HepG2 (cell line): Measurements from ENCODE around the gene CDK6. TPM values are rescaled to one million over a fixed set of nuclear protein-coding genes. Genes with fewer than 3 reads are reported as not detected.
A peak's percentile ranks its signal among the peaks of the same experiment; 100 is the strongest.

Experiments used
- CCDC6 ChIP-seq: sonication (generic); formaldehyde crosslinking; IDR thresholded peaks from 2 replicates; pipeline ENCODE4 v1.8.1; 2022; ENCODE audit warnings: mild to moderate bottlenecking, missing genetic modification reagents, moderate library complexity
- HMGA1 ChIP-seq: sonication (generic); formaldehyde crosslinking; conservative IDR thresholded peaks from 2 replicates; pipeline ENCODE4 v1.4.0; 2020; ENCODE audit warnings: missing genetic modification reagents
- HNRNPL ChIP-seq: fragments of 200-400 bp; formaldehyde crosslinking; IDR thresholded peaks from 2 replicates; pipeline ENCODE4 v1.6.1; 2017; ENCODE audit warnings: mild to moderate bottlenecking, low read depth, low read length
- MYC ChIP-seq: sonication (generic); formaldehyde crosslinking; IDR thresholded peaks from 2 replicates; pipeline ENCODE4 v1.9.0; 2021; ENCODE audit warnings: missing genetic modification reagents, borderline replicate concordance
- NCOR1 ChIP-seq: fragments of 200-600 bp; sonication (generic); IDR thresholded peaks from 2 replicates; pipeline ENCODE4 v1.7.0; 2017; ENCODE audit warnings: antibody characterized with exemption, low read length, borderline replicate concordance
- NR2C2 ChIP-seq: sonication (generic); formaldehyde crosslinking; IDR thresholded peaks from 2 replicates; pipeline ENCODE4 v1.4.0; 2020; ENCODE audit warnings: missing genetic modification reagents, mild to moderate bottlenecking, moderate library complexity, borderline replicate concordance
- PHF21A ChIP-seq: sonication (generic); formaldehyde crosslinking; IDR thresholded peaks from 2 replicates; pipeline ENCODE4 v1.5.0; 2020; ENCODE audit warnings: mild to moderate bottlenecking, missing genetic modification reagents
- POLR2AphosphoS5 ChIP-seq: IDR thresholded peaks from 2 replicates; pipeline ENCODE4 v1.6.1; 2012; ENCODE audit warnings: low read depth, low read length
- RBM39 ChIP-seq: fragments of 200-400 bp; formaldehyde crosslinking; IDR thresholded peaks from one replicate; pipeline ENCODE4 v1.6.1; 2018; ENCODE audit warnings: antibody characterized with exemption, mild to moderate bottlenecking, low read depth, low read length; ENCODE audit not compliant: poor library complexity, severe bottlenecking
- SIN3A ChIP-seq: IDR thresholded peaks from 2 replicates; pipeline ENCODE4 v1.6.1; 2011; ENCODE audit warnings: low read depth, mild to moderate bottlenecking, control low read depth, low read length, borderline replicate concordance
- ZNF256 ChIP-seq: sonication (generic); formaldehyde crosslinking; conservative IDR thresholded peaks from 2 replicates; pipeline ENCODE4 v1.4.0; 2020; ENCODE audit warnings: missing genetic modification reagents
- ZNF446 ChIP-seq: sonication (generic); formaldehyde crosslinking; IDR thresholded peaks from 2 replicates; pipeline ENCODE4 v1.5.0; 2020; ENCODE audit warnings: mild to moderate bottlenecking, missing genetic modification reagents
- ZNF501 ChIP-seq: sonication (generic); formaldehyde crosslinking; IDR thresholded peaks from 2 replicates; pipeline ENCODE4 v1.5.1; 2020; ENCODE audit warnings: mild to moderate bottlenecking, moderate library complexity, missing genetic modification reagents
- ZNF510 ChIP-seq: sonication (generic); formaldehyde crosslinking; IDR thresholded peaks from 2 replicates; pipeline ENCODE4 v1.4.0; 2020; ENCODE audit warnings: low read depth, mild to moderate bottlenecking, missing genetic modification reagents
- ZNF747 ChIP-seq: sonication (generic); formaldehyde crosslinking; IDR thresholded peaks from 2 replicates; pipeline ENCODE4 v1.8.1; 2023; ENCODE audit warnings: missing genetic modification reagents, mild to moderate bottlenecking, borderline replicate concordance
- polyA plus RNA-seq, 8 experiments: library from polyadenylated mRNA; depleted of rRNA in 3 of 8; stranded (reverse) in 7 of 8; unstranded in 1 of 8; fragments of >200 nt; fragmentation: Illumina TruSeq in 4 of 8; extraction: Trizol in 4 of 8; gene quantifications; 2 replicates each; pipeline versions ENCODE4 v1.2.1 to v1.2.3, GENCODE V29; 2011 to 2016; ENCODE audit warnings: low read depth in 4 of 8, missing spikeins in 1 of 8, mixed read lengths in 1 of 8; ENCODE audit not compliant: insufficient read depth in 1 of 8
- total RNA-seq, 5 experiments: library from RNA; depleted of rRNA; stranded (reverse); fragments of >200 nt; fragmentation: Illumina TruSeq; extraction: Trizol; gene quantifications; 2 replicates each; pipeline ENCODE4 v1.2.3, GENCODE V29; 2016; ENCODE audit warnings: low read depth in 1 of 5
- TF ChIP-seq, protein P1 (sequence below): sonication (generic); formaldehyde crosslinking; IDR thresholded peaks from 2 replicates; pipeline ENCODE4 v1.4.0; 2020; ENCODE audit warnings: mild to moderate bottlenecking, missing genetic modification reagents
- TF ChIP-seq, protein P2 (sequence below): sonication (generic); formaldehyde crosslinking; IDR thresholded peaks from 2 replicates; pipeline ENCODE4 v1.4.0; 2020; ENCODE audit warnings: missing genetic modification reagents
- TF ChIP-seq, protein P3 (sequence below): IDR thresholded peaks from 2 replicates; pipeline ENCODE4 v1.6.1; 2016; ENCODE audit warnings: missing biosample characterization, missing genetic modification reagents, low read depth
- TF ChIP-seq, protein P4 (sequence below): sonication (generic); formaldehyde crosslinking; IDR thresholded peaks from 2 replicates; pipeline ENCODE4 v1.8.1; 2022; ENCODE audit warnings: mild to moderate bottlenecking, missing genetic modification reagents

Gene CDK6
- total and polyA plus RNA-seq, 2 of the 13 experiments (the other 11 are each of a cell fraction or from before 2014, with no cell fraction given): 34.6 to 90.8 TPM

DNA sequence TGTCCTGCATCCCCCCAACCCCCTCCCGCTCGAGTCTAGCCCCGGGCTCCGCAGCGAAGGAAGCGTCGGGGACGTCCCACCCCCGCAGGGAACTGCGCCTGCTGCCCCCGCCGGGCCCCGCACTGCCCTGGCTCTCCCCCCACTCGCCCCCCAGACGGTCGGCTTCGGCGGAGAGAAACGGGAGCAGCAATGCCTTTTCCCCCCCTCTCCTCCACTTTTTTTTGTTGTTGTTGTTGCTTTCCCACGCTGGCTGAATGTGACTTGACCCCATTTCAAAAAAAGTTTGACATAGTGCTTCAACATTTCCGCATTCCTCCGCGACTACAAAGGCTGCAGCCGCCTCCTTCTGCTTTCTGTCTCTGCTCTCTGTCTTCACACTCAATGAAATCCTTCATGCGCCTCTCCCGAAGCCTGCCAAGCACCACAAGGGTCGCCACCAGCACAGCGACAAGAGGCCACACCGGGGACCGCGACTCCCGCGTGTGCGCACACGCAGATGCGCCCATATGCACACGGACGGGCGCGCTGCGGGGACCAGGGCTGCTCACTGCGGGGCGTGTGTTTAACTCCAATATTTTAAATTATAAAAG lies 1.0 kb downstream of the CDK6 start (continued):
- TF ChIP-seq ZNF747 (CRISPR knock-in tag) (no peak; the same call in 1 of the 2 replicates), ZNF446 (CRISPR knock-in tag) (peak; percentile 20), HMGA1 (no peak), NR2C2 (no peak; the same call in 1 of the 2 replicates), POLR2AphosphoS5 (peak; percentile 46), CCDC6 (CRISPR knock-in tag) (peak; percentile 70; the same call in 1 of the 2 replicates), SIN3A (0 out of 2 replicates have a peak, but pooled peaks have one; percentile 47), NCOR1 (peak; percentile 43; the same call in 1 of the 2 replicates), RBM39 (peak; percentile 44), ZNF510 (CRISPR knock-in tag) (0 out of 2 replicates have a peak, but pooled peaks have one; percentile 61), HNRNPL (0 out of 2 replicates have a peak, but pooled peaks have one; percentile 5), ZNF256 (CRISPR knock-in tag) (no peak), MYC (peak; percentile 45; the same call in 1 of the 2 replicates), ZNF501 (CRISPR knock-in tag) (peak; percentile 28; the same call in 1 of the 2 replicates), PHF21A (peak; percentile 28; the same call in 1 of the 2 replicates)
- TF ChIP-seq, protein P1, sequence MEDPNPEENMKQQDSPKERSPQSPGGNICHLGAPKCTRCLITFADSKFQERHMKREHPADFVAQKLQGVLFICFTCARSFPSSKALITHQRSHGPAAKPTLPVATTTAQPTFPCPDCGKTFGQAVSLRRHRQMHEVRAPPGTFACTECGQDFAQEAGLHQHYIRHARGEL (CRISPR knock-in tag): no peak
- TF ChIP-seq, protein P2, sequence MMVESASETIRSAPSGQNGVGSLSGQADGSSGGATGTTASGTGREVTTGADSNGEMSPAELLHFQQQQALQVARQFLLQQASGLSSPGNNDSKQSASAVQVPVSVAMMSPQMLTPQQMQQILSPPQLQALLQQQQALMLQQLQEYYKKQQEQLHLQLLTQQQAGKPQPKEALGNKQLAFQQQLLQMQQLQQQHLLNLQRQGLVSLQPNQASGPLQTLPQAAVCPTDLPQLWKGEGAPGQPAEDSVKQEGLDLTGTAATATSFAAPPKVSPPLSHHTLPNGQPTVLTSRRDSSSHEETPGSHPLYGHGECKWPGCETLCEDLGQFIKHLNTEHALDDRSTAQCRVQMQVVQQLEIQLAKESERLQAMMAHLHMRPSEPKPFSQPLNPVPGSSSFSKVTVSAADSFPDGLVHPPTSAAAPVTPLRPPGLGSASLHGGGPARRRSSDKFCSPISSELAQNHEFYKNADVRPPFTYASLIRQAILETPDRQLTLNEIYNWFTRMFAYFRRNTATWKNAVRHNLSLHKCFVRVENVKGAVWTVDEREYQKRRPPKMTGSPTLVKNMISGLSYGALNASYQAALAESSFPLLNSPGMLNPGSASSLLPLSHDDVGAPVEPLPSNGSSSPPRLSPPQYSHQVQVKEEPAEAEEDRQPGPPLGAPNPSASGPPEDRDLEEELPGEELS: peak; percentile 49; the same call in 1 of the 2 replicates
- TF ChIP-seq, protein P3, sequence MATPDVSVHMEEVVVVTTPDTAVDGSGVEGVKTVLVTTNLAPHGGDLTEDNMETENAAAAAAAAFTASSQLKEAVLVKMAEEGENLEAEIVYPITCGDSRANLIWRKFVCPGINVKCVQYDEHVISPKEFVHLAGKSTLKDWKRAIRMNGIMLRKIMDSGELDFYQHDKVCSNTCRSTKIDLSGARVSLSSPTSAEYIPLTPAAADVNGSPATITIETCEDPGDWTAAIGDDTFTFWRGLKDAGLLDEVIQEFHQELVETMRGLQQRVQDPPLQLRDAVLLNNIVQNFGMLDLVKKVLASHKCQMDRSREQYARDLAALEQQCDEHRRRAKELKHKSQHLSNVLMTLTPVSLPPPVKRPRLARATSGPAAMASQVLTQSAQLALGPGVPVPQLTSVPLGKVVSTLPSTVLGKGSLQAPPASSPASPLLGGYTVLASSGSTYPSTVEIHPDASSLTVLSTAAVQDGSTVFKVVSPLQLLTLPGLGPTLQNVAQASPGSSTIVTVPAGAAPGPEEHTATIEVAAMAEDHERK (CRISPR knock-in tag): no peak
- TF ChIP-seq, protein P4, sequence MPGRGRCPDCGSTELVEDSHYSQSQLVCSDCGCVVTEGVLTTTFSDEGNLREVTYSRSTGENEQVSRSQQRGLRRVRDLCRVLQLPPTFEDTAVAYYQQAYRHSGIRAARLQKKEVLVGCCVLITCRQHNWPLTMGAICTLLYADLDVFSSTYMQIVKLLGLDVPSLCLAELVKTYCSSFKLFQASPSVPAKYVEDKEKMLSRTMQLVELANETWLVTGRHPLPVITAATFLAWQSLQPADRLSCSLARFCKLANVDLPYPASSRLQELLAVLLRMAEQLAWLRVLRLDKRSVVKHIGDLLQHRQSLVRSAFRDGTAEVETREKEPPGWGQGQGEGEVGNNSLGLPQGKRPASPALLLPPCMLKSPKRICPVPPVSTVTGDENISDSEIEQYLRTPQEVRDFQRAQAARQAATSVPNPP: 0 out of 2 replicates have a peak, but pooled peaks have one; percentile 13
